IMR-90 (cell line): ENCODE data around the gene CBY1. TPM values are rescaled to one million over a fixed set of nuclear protein-coding genes. Genes with fewer than 3 reads are reported as not detected.

Experiments used
- ATAC-seq: fragments of 200-7000 bp; cut with Tn5 transposase; 2 replicates; pipeline ENCODE4 v1.9.1; 2020; ENCODE audit warnings: low read depth, mild to moderate bottlenecking, moderate library complexity
- BruUV-seq: library from RNA; stranded (reverse); fragments of 400-500 nt; replicated peaks from 2 replicates; lab custom pipeline; 2021; lab: Mats Ljungman, UMichigan
- CTCF ChIA-PET: fragments of 300-600 bp; formaldehyde crosslinking; extraction: SDS; loops from one replicate; lab custom pipeline; 2021; ENCODE audit warnings: antibody characterized with exemption; lab: Yijun Ruan, JAX
- POLR2A ChIA-PET: fragments of 300-600 bp; sonication (Branson Sonifier 250); formaldehyde crosslinking; loops from one replicate; lab custom pipeline; 2022; ENCODE audit warnings: antibody characterized with exemption; ENCODE audit not compliant: unreplicated experiment; lab: Charles Lee
- DNase-seq: peaks from one replicate; pipeline ENCODE4 v3.0.0; 2013
- H2AFZ ChIP-seq: replicated peaks from 2 replicates; pipeline ENCODE3; 2013; ENCODE audit warnings: low read length, mild to moderate bottlenecking; ENCODE audit not compliant: poor library complexity
- H2AK5ac ChIP-seq: 2 replicates; pipeline ENCODE4 v1.6.1; 2013; ENCODE audit warnings: low read depth, low read length, inconsistent platforms
- H2AK9ac ChIP-seq: replicated peaks from 2 replicates; pipeline ENCODE3; 2013; ENCODE audit warnings: mild to moderate bottlenecking, low read depth, low read length, moderate library complexity; ENCODE audit not compliant: poor library complexity
- H2BK120ac ChIP-seq: 2 replicates; pipeline ENCODE4 v1.6.1; 2013; ENCODE audit warnings: low read depth, low read length, inconsistent platforms
- H2BK15ac ChIP-seq: 3 replicates; pipeline ENCODE4 v1.6.1; 2013; ENCODE audit warnings: low read depth, low read length, inconsistent platforms
- H2BK20ac ChIP-seq: 2 replicates; pipeline ENCODE4 v1.6.1; 2013; ENCODE audit warnings: low read depth, mild to moderate bottlenecking, inconsistent platforms, low read length, moderate library complexity
- H2BK5ac ChIP-seq: 2 replicates; pipeline ENCODE4 v1.6.1; 2013; ENCODE audit warnings: mild to moderate bottlenecking, low read depth, low read length, inconsistent platforms; ENCODE audit not compliant: poor library complexity, severe bottlenecking
- H3K14ac ChIP-seq: replicated peaks from 2 replicates; pipeline ENCODE4 v1.6.1; 2013; ENCODE audit warnings: low read depth, low read length, inconsistent platforms
- H3K18ac ChIP-seq: 2 replicates; pipeline ENCODE4 v1.6.1; 2013; ENCODE audit warnings: low read depth, low read length, control low read depth
- H3K23ac ChIP-seq: 2 replicates; pipeline ENCODE4 v1.6.1; 2013; ENCODE audit warnings: low read depth, low read length, inconsistent platforms
- H3K27ac ChIP-seq: 2 replicates; pipeline ENCODE4 v1.5.1; 2013; ENCODE audit warnings: mild to moderate bottlenecking, control low read depth, low read length; ENCODE audit not compliant: insufficient read depth
- H3K27me3 ChIP-seq: 2 replicates; pipeline ENCODE4 v1.6.1; 2013; ENCODE audit warnings: low read length; ENCODE audit not compliant: control insufficient read depth, insufficient read depth
- H3K36me3 ChIP-seq: 2 replicates; pipeline ENCODE4 v1.6.1; 2013; ENCODE audit warnings: low read length, mixed read lengths; ENCODE audit not compliant: control insufficient read depth, insufficient read depth
- H3K4ac ChIP-seq: 2 replicates; pipeline ENCODE4 v1.6.1; 2013; ENCODE audit warnings: low read depth, low read length, inconsistent platforms
- H3K4me1 ChIP-seq: 2 replicates; pipeline ENCODE4 v1.6.1; 2013; ENCODE audit warnings: low read length, mixed read lengths; ENCODE audit not compliant: control insufficient read depth, insufficient read depth
- H3K4me2 ChIP-seq: 2 replicates; pipeline ENCODE4 v1.6.1; 2013; ENCODE audit warnings: low read depth, mild to moderate bottlenecking, control low read depth, low read length, moderate library complexity
- H3K4me3 ChIP-seq: 2 replicates; pipeline ENCODE4 v1.5.1; 2013; ENCODE audit warnings: low read depth, mild to moderate bottlenecking, control low read depth, low read length, moderate library complexity; ENCODE audit not compliant: insufficient read depth
- H3K56ac ChIP-seq: 2 replicates; pipeline ENCODE4 v1.6.1; 2013; ENCODE audit warnings: low read length, inconsistent platforms; ENCODE audit not compliant: insufficient read depth; ENCODE audit errors: extremely low read depth
- H3K79me1 ChIP-seq, 2 experiments: 2 replicates each; pipeline ENCODE4 v1.6.1; 2013; ENCODE audit warnings: low read length in 2 of 2, inconsistent platforms in 1 of 2, low read depth in 1 of 2
- H3K9ac ChIP-seq: 2 replicates; pipeline ENCODE4 v1.6.1; 2013; ENCODE audit warnings: low read depth, low read length, control low read depth
- H3K9me1 ChIP-seq: 2 replicates; pipeline ENCODE4 v1.6.1; 2013; ENCODE audit warnings: low read length, inconsistent platforms; ENCODE audit not compliant: insufficient read depth
- H3K9me3 ChIP-seq: 2 replicates; pipeline ENCODE4 v1.6.1; 2013; ENCODE audit warnings: low read length; ENCODE audit not compliant: control insufficient read depth, insufficient read depth
- H4K20me1 ChIP-seq: 2 replicates; pipeline ENCODE4 v1.6.1; 2013; ENCODE audit warnings: low read length, inconsistent platforms; ENCODE audit not compliant: insufficient read depth
- H4K5ac ChIP-seq: 2 replicates; pipeline ENCODE4 v1.6.1; 2013; ENCODE audit warnings: mild to moderate bottlenecking, low read depth, low read length, control low read depth
- H4K8ac ChIP-seq, 2 experiments: 2 replicates each; pipeline ENCODE4 v1.6.1; 2013; ENCODE audit warnings: low read depth in 2 of 2, low read length in 2 of 2, control low read depth in 1 of 2, inconsistent platforms in 1 of 2
- H4K91ac ChIP-seq: 2 replicates; pipeline ENCODE4 v1.6.1; 2013; ENCODE audit warnings: low read depth, low read length, inconsistent platforms; ENCODE audit not compliant: insufficient read depth
- BHLHE40 ChIP-seq: fragments of 150-350 bp; IDR thresholded peaks from 2 replicates; pipeline ENCODE4 v1.6.1; 2016; ENCODE audit warnings: mild to moderate bottlenecking, low read depth, low read length
- CEBPB ChIP-seq: IDR thresholded peaks from 2 replicates; pipeline ENCODE4 v1.6.1; 2012; ENCODE audit warnings: low read depth, low read length, improper control_type of control experiment
- CHD1 ChIP-seq: IDR thresholded peaks from 2 replicates; pipeline ENCODE4 v1.6.1; 2012; ENCODE audit warnings: low read depth, low read length, improper control_type of control experiment
- CTCF ChIP-seq: conservative IDR thresholded peaks from 2 replicates; pipeline ENCODE4 v1.5.1; 2012; ENCODE audit warnings: mild to moderate bottlenecking, low read depth, low read length, improper control_type of control experiment
- ELK1 ChIP-seq: fragments of 150-350 bp; IDR thresholded peaks from 2 replicates; pipeline ENCODE4 v1.6.1; 2016; ENCODE audit warnings: low read depth, mild to moderate bottlenecking, low read length, moderate library complexity, borderline replicate concordance
- FOS ChIP-seq: fragments of 150-350 bp; IDR thresholded peaks from 2 replicates; pipeline ENCODE4 v1.6.1; 2016; ENCODE audit warnings: low read depth, low read length
- MAFK ChIP-seq: IDR thresholded peaks from 2 replicates; pipeline ENCODE4 v1.6.1; 2012; ENCODE audit warnings: low read depth, low read length, improper control_type of control experiment
- MAZ ChIP-seq: IDR thresholded peaks from 2 replicates; pipeline ENCODE4 v1.6.1; 2012; ENCODE audit warnings: low read depth, mild to moderate bottlenecking, low read length, improper control_type of control experiment, moderate library complexity, borderline replicate concordance
- MXI1 ChIP-seq: IDR thresholded peaks from 2 replicates; pipeline ENCODE4 v1.6.1; 2012; ENCODE audit warnings: low read depth, mild to moderate bottlenecking, low read length, moderate library complexity, borderline replicate concordance
- NFE2L2 ChIP-seq: fragments of 150-350 bp; IDR thresholded peaks from 2 replicates; pipeline ENCODE4 v1.6.1; 2016; ENCODE audit warnings: low read depth, mild to moderate bottlenecking, low read length
- POLR2A ChIP-seq: IDR thresholded peaks from 2 replicates; pipeline ENCODE4 v1.6.1; 2012; ENCODE audit warnings: mild to moderate bottlenecking, low read depth, low read length
- RAD21 ChIP-seq: IDR thresholded peaks from 2 replicates; pipeline ENCODE4 v1.6.1; 2012; ENCODE audit warnings: low read length, improper control_type of control experiment
- RCOR1 ChIP-seq: IDR thresholded peaks from 2 replicates; pipeline ENCODE4 v1.6.1; 2012; ENCODE audit warnings: mild to moderate bottlenecking, low read length, improper control_type of control experiment; ENCODE audit not compliant: insufficient replicate concordance
- RFX5 ChIP-seq: IDR thresholded peaks from 2 replicates; pipeline ENCODE4 v1.8.0; 2012; ENCODE audit warnings: low read depth, mild to moderate bottlenecking, low read length, moderate library complexity
- SMC3 ChIP-seq: fragments of 150-350 bp; IDR thresholded peaks from 2 replicates; pipeline ENCODE4 v1.6.1; 2016; ENCODE audit warnings: low read depth, mild to moderate bottlenecking, antibody characterized with exemption, low read length, moderate library complexity
- USF2 ChIP-seq: fragments of 150-350 bp; IDR thresholded peaks from 2 replicates; pipeline ENCODE4 v1.6.1; 2017; ENCODE audit warnings: mild to moderate bottlenecking, antibody characterized with exemption, low read length, low read depth
- WGBS, 2 experiments: methylation state at CpG; one replicate each; pipeline versions ENCODE4 v1.1.5 to v1.1.7; 2013; ENCODE audit warnings: missing lambda C conversion rate in 2 of 2; ENCODE audit not compliant: insufficient read length in 1 of 2; ENCODE audit errors: extremely low coverage in 2 of 2; 5-methylcytosine and 5-hydroxymethylcytosine counted together
- dilution Hi-C: fragments of 300-500 bp; cut with HindIII; formaldehyde crosslinking; loops from one replicate; pipeline ENCODE4 v1.14.3; 2018; ENCODE audit warnings: low sequenced_read_pairs; ENCODE audit not compliant: unreplicated experiment
- in situ Hi-C: fragments of 300-500 bp; cut with MboI; formaldehyde crosslinking; loops from 3 replicates; pipeline ENCODE4 v1.14.3; 2019; ENCODE audit warnings: low sequenced_read_pairs, inconsistent platforms, mixed read lengths
- intact Hi-C: fragments of 100-400 bp; cut with micrococcal nuclease; formaldehyde crosslinking; loops from 2 replicates; pipeline ENCODE4 v1.10.0; 2022
- polyA plus RNA-seq, 3 experiments: library from polyadenylated mRNA; depleted of rRNA; stranded (reverse); fragments of >200 nt; gene quantifications; 2 replicates each; pipeline ENCODE4 v1.2.3, GENCODE V29; 2012; ENCODE audit warnings: low replicate concordance in 1 of 3
- total RNA-seq: library from RNA; depleted of rRNA; stranded (reverse); fragments of >200 nt; gene quantifications from 2 replicates; pipeline ENCODE4 v1.2.3, GENCODE V29; 2012

Gene CBY1
- total and polyA plus RNA-seq, 2 of the 4 experiments (the other 2 are of a cell fraction): 13.8 to 30.0 TPM

- no peak for DNase-seq
- H2BK120ac ChIP-seq: no peak overlapping the region
- H3K4ac ChIP-seq: no peak overlapping the region
- intact Hi-C loops: no loop called here
- CTCF ChIA-PET: interaction anchor here (1.3 kb wide), 1 partner anchor 54 kb away, joined by 3 read pairs; no protein-coding TSS in a partner anchor
- H3K9ac ChIP-seq: no peak overlapping the region
- H3K14ac ChIP-seq: no peak overlapping the region
- H3K4me2 ChIP-seq: no peak overlapping the region
- H3K9me1 ChIP-seq: peaks cover 32% of the 10 kb centered on the region
- H4K91ac ChIP-seq: no peak overlapping the region
- H3K18ac ChIP-seq: no peak overlapping the region
- H3K9me3 ChIP-seq: no peaks in the 10 kb centered on the region
- no peak overlapping the region for H2BK15ac ChIP-seq
- H4K5ac ChIP-seq: no peak overlapping the region
- H3K4me1 ChIP-seq: peaks cover 4% of the 10 kb centered on the region
- no peak overlapping the region for H3K4me3 ChIP-seq
- H2BK20ac ChIP-seq: no peak overlapping the region
- H3K79me1 ChIP-seq: peaks cover 39 to 87% of the 10 kb centered on the region in 2 experiments; a peak in 3 of 4 replicates
- H4K20me1 ChIP-seq: peaks cover 70% of the 10 kb centered on the region
- ATAC-seq: no peak
- POLR2A ChIA-PET: no interaction called here
- TF ChIP-seq BHLHE40: no peak
- TF ChIP-seq POLR2A: no peak
- no peak for TF ChIP-seq CTCF
- no peak for TF ChIP-seq SMC3
- no peak for TF ChIP-seq NFE2L2
- TF ChIP-seq USF2: no peak
- no peak for TF ChIP-seq CEBPB
- no peak for TF ChIP-seq RCOR1
- no peak for TF ChIP-seq MXI1
- TF ChIP-seq RFX5: no peak
- TF ChIP-seq RAD21: no peak
- no peak for TF ChIP-seq CHD1
- no peak for TF ChIP-seq ELK1
- no peak for TF ChIP-seq FOS
- TF ChIP-seq MAZ: no peak
- TF ChIP-seq MAFK: no peak
- no peak overlapping the region for H2AFZ ChIP-seq
- H2AK9ac ChIP-seq: no peak overlapping the region
- H3K27me3 ChIP-seq: no peaks in the 10 kb centered on the region
- no peak overlapping the region for H3K23ac ChIP-seq
- no TSS peak for BruUV-seq
- H3K36me3 ChIP-seq: peaks cover 22% of the 10 kb centered on the region
- no peak overlapping the region for H4K8ac ChIP-seq
- H3K56ac ChIP-seq: no peak overlapping the region
- H2BK5ac ChIP-seq: no peak overlapping the region
- in situ Hi-C loops: no loop called here
- H2AK5ac ChIP-seq: no peak overlapping the region
- dilution Hi-C loops: no loop called here
- WGBS, 2 experiments: 91% methylated on average over 6 of the region's 9 CpGs; no CpG with 5 or more reads in 1 of the 2 experiments
- H3K27ac ChIP-seq: no peak overlapping the region
Observed at GRCh38 chr22:38715176-38715764, 58.8 kb downstream of the CBY1 start.
